H1 (cell line): ENCODE measurements around the gene LDLRAD4.

ENCODE experiments used
- CHD2 ChIP-seq: IDR thresholded peaks from 2 replicates; pipeline ENCODE4 v1.6.1; 2012; ENCODE audit warnings: low read length, improper control_type of control experiment
- EP300 ChIP-seq, 2 experiments: IDR thresholded peaks; 1 replicate in 1 of 2; 2 replicates in 1 of 2; pipeline ENCODE4 v1.6.1; 2011 to 2012; ENCODE audit warnings: low read depth in 2 of 2, low read length in 2 of 2, mild to moderate bottlenecking in 2 of 2, borderline replicate concordance in 1 of 2, inconsistent platforms in 1 of 2, moderate library complexity in 1 of 2
- EZH2 ChIP-seq: fragments of 200-600 bp; sonication (generic); IDR thresholded peaks from 2 replicates; pipeline ENCODE4 v1.7.1; 2012; ENCODE audit warnings: low read depth, mild to moderate bottlenecking, moderate library complexity, low read length, inconsistent platforms; ENCODE audit not compliant: severe bottlenecking
- GABPA ChIP-seq: IDR thresholded peaks from 2 replicates; pipeline ENCODE4 v1.6.1; 2011; ENCODE audit warnings: mild to moderate bottlenecking, low read length, moderate library complexity, borderline replicate concordance; ENCODE audit not compliant: insufficient read depth
- HDAC2 ChIP-seq, 2 experiments: fragments of 300-600 bp in 1 of 2; sonication (generic) in 1 of 2; IDR thresholded peaks; 2 replicates each; pipeline ENCODE4 v1.6.1; 2011 to 2012; ENCODE audit warnings: low read depth in 2 of 2, low read length in 2 of 2, mild to moderate bottlenecking in 2 of 2, moderate library complexity in 2 of 2, borderline replicate concordance in 1 of 2, inconsistent platforms in 1 of 2
- JUND ChIP-seq: IDR thresholded peaks from 2 replicates; pipeline ENCODE4 v1.6.1; 2011; ENCODE audit warnings: mild to moderate bottlenecking, improper control_type of control experiment, low read length
- POLR2A ChIP-seq, 2 experiments: IDR thresholded peaks; 1 replicate in 1 of 2; 2 replicates in 1 of 2; pipeline ENCODE4 v1.6.1; 2011; ENCODE audit warnings: low read depth in 2 of 2, low read length in 2 of 2, mild to moderate bottlenecking in 2 of 2; ENCODE audit errors: control extremely low read depth in 1 of 2
- SIN3A ChIP-seq, 2 experiments: IDR thresholded peaks in 1 of 2; conservative IDR thresholded peaks in 1 of 2; 2 replicates each; pipeline ENCODE4 v1.6.1; 2011 to 2012; ENCODE audit warnings: low read length in 2 of 2, improper control_type of control experiment in 1 of 2, low read depth in 1 of 2, mild to moderate bottlenecking in 1 of 2
- SP1 ChIP-seq: IDR thresholded peaks from 2 replicates; pipeline ENCODE4 v1.6.1; 2011; ENCODE audit warnings: low read depth, low read length
- ZNF274 ChIP-seq: IDR thresholded peaks from 2 replicates; pipeline ENCODE4 v1.7.0; 2012; ENCODE audit warnings: low read length, borderline replicate concordance; ENCODE audit errors: extremely low read depth
- TF ChIP-seq, protein P1 (sequence below): IDR thresholded peaks from 2 replicates; pipeline ENCODE4 v1.6.1; 2011; ENCODE audit warnings: low read length, improper control_type of control experiment
- TF ChIP-seq, protein P2 (sequence below), 3 experiments: IDR thresholded peaks; 1 replicate in 2 of 3; 2 replicates in 1 of 3; pipeline versions ENCODE4 v1.5.1 to v1.6.1; 2011; ENCODE audit warnings: low read length in 3 of 3, mild to moderate bottlenecking in 3 of 3, inconsistent platforms in 2 of 3, low read depth in 1 of 3, moderate library complexity in 1 of 3; ENCODE audit not compliant: insufficient read depth in 1 of 3; ENCODE audit errors: control extremely low read depth in 1 of 3

DNA sequence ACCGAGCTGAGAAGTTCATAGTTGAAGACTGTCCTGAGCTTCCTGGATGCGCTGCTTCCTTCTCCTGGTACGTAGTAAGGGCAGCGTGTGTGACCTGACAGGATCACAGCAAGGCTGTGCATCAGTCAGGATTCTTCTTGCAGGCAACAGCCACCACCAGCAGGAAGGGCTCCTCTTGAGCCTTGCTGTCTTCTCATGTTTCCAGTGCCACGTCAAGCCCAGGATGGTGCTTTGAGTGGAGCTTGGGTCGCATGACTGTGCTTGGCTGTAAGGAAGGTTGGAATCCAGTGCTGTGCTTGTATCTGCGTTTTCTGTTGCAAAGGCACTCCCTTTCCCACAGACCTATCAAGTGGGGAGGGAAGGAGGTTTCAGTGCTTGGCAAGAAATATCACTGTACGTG, 194.3 kb downstream of the LDLRAD4 start:
- TF ChIP-seq, protein P1, sequence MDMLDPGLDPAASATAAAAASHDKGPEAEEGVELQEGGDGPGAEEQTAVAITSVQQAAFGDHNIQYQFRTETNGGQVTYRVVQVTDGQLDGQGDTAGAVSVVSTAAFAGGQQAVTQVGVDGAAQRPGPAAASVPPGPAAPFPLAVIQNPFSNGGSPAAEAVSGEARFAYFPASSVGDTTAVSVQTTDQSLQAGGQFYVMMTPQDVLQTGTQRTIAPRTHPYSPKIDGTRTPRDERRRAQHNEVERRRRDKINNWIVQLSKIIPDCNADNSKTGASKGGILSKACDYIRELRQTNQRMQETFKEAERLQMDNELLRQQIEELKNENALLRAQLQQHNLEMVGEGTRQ, result no peak
- TF ChIP-seq GABPA (no peak), POLR2A (IDR thresholded peaks at IDR 0.05; ENCODE audit: control extremely low read depth in 1 of 2, low read depth in 2 of 2, low read length in 2 of 2) (no peak), SP1 (no peak), EZH2 (no peak), HDAC2 (IDR thresholded peaks at IDR 0.05; ENCODE audit: borderline replicate concordance in 1 of 2, low read depth in 2 of 2, low read length in 2 of 2) (no peak), EP300 (IDR thresholded peaks at IDR 0.05; ENCODE audit: borderline replicate concordance in 1 of 2, low read depth in 2 of 2, low read length in 2 of 2) (no peak), CHD2 (no peak), SIN3A (conservative IDR thresholded peaks at IDR 0.05 in 1 of 2, IDR thresholded peaks at IDR 0.05 in 1 of 2; ENCODE audit: low read depth in 1 of 2, low read length in 2 of 2) (no peak), JUND (no peak), ZNF274 (no peak)
- TF ChIP-seq, protein P2, sequence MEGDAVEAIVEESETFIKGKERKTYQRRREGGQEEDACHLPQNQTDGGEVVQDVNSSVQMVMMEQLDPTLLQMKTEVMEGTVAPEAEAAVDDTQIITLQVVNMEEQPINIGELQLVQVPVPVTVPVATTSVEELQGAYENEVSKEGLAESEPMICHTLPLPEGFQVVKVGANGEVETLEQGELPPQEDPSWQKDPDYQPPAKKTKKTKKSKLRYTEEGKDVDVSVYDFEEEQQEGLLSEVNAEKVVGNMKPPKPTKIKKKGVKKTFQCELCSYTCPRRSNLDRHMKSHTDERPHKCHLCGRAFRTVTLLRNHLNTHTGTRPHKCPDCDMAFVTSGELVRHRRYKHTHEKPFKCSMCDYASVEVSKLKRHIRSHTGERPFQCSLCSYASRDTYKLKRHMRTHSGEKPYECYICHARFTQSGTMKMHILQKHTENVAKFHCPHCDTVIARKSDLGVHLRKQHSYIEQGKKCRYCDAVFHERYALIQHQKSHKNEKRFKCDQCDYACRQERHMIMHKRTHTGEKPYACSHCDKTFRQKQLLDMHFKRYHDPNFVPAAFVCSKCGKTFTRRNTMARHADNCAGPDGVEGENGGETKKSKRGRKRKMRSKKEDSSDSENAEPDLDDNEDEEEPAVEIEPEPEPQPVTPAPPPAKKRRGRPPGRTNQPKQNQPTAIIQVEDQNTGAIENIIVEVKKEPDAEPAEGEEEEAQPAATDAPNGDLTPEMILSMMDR (IDR thresholded peaks at IDR 0.05; ENCODE audit: control extremely low read depth in 1 of 3, insufficient read depth in 1 of 3, low read depth in 1 of 3, low read length in 3 of 3), result no peak
